HL-60 (cell line): ENCODE data around the gene DDC.

ENCODE experiments used
- DNase-seq, 2 experiments: peaks; one replicate each; pipeline ENCODE4 v3.0.0-alpha.2; 2010 to 2020; ENCODE audit warnings: low read depth in 1 of 2, low spot score in 1 of 2
- H3K27ac ChIP-seq: fragments of 250-450 bp; sonication (Bioruptor Pico); replicated peaks from 2 replicates; pipeline ENCODE4 v1.5.1; 2020; ENCODE audit warnings: mild to moderate bottlenecking, moderate library complexity
- H3K27me3 ChIP-seq: fragments of 250-450 bp; sonication (Bioruptor Pico); 2 replicates; pipeline ENCODE4 v1.5.1; 2021; ENCODE audit warnings: mild to moderate bottlenecking, moderate library complexity; ENCODE audit not compliant: insufficient read depth, poor library complexity, severe bottlenecking
- H3K4me3 ChIP-seq: replicated peaks from 2 replicates; pipeline ENCODE4 v1.5.1; 2011; ENCODE audit warnings: mild to moderate bottlenecking, control low read depth, low read length; ENCODE audit not compliant: insufficient read depth
- GABPA ChIP-seq: IDR thresholded peaks from 2 replicates; pipeline ENCODE4 v1.6.1; 2012; ENCODE audit warnings: low read depth
- POLR2AphosphoS5 ChIP-seq: IDR thresholded peaks from 2 replicates; pipeline ENCODE4 v1.6.1; 2012; ENCODE audit warnings: low read depth
- SPI1 ChIP-seq: IDR thresholded peaks from 2 replicates; pipeline ENCODE4 v1.6.1; 2012; ENCODE audit warnings: low read depth, mild to moderate bottlenecking, borderline replicate concordance
- TF ChIP-seq, protein P1 (sequence below): IDR thresholded peaks from one replicate; pipeline ENCODE4 v1.5.1; 2011; ENCODE audit warnings: low read length, control low read depth, inconsistent platforms; ENCODE audit not compliant: insufficient read depth
- TF ChIP-seq, protein P2 (sequence below): IDR thresholded peaks from 2 replicates; pipeline ENCODE4 v1.6.1; 2012; ENCODE audit warnings: low read depth; ENCODE audit not compliant: insufficient replicate concordance

Gene DDC

DNA sequence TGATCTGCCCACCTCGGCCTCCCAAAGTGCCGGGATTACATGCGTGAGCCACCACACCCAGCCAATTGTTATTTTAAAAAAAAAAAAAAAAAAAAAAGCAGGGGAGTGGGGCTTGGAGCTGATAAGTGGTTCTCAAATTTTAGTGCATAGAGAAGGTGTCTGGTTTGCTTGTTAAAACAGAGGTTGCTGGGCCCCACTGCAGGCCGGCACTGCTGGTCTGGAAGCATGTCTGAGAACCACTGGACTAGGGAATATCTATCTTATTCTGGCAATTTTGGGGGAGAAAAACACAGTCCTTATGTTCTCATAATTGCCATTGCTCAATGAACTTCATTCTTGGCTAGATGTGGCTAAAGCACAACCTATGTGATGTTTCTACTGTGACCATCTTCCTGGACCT is 96.0 kb downstream of the DDC start:
- H3K4me3 ChIP-seq: no peak overlapping the region
- TF ChIP-seq, protein P1, sequence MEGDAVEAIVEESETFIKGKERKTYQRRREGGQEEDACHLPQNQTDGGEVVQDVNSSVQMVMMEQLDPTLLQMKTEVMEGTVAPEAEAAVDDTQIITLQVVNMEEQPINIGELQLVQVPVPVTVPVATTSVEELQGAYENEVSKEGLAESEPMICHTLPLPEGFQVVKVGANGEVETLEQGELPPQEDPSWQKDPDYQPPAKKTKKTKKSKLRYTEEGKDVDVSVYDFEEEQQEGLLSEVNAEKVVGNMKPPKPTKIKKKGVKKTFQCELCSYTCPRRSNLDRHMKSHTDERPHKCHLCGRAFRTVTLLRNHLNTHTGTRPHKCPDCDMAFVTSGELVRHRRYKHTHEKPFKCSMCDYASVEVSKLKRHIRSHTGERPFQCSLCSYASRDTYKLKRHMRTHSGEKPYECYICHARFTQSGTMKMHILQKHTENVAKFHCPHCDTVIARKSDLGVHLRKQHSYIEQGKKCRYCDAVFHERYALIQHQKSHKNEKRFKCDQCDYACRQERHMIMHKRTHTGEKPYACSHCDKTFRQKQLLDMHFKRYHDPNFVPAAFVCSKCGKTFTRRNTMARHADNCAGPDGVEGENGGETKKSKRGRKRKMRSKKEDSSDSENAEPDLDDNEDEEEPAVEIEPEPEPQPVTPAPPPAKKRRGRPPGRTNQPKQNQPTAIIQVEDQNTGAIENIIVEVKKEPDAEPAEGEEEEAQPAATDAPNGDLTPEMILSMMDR: no peak
- TF ChIP-seq POLR2AphosphoS5 (no peak), GABPA (no peak), SPI1 (no peak)
- TF ChIP-seq, protein P2, sequence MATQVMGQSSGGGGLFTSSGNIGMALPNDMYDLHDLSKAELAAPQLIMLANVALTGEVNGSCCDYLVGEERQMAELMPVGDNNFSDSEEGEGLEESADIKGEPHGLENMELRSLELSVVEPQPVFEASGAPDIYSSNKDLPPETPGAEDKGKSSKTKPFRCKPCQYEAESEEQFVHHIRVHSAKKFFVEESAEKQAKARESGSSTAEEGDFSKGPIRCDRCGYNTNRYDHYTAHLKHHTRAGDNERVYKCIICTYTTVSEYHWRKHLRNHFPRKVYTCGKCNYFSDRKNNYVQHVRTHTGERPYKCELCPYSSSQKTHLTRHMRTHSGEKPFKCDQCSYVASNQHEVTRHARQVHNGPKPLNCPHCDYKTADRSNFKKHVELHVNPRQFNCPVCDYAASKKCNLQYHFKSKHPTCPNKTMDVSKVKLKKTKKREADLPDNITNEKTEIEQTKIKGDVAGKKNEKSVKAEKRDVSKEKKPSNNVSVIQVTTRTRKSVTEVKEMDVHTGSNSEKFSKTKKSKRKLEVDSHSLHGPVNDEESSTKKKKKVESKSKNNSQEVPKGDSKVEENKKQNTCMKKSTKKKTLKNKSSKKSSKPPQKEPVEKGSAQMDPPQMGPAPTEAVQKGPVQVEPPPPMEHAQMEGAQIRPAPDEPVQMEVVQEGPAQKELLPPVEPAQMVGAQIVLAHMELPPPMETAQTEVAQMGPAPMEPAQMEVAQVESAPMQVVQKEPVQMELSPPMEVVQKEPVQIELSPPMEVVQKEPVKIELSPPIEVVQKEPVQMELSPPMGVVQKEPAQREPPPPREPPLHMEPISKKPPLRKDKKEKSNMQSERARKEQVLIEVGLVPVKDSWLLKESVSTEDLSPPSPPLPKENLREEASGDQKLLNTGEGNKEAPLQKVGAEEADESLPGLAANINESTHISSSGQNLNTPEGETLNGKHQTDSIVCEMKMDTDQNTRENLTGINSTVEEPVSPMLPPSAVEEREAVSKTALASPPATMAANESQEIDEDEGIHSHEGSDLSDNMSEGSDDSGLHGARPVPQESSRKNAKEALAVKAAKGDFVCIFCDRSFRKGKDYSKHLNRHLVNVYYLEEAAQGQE: no peak
- no peak overlapping the region for H3K27ac ChIP-seq
- peaks cover 3% of the 10 kb centered on the region for H3K27me3 ChIP-seq
- DNase-seq: no peak

DNA sequence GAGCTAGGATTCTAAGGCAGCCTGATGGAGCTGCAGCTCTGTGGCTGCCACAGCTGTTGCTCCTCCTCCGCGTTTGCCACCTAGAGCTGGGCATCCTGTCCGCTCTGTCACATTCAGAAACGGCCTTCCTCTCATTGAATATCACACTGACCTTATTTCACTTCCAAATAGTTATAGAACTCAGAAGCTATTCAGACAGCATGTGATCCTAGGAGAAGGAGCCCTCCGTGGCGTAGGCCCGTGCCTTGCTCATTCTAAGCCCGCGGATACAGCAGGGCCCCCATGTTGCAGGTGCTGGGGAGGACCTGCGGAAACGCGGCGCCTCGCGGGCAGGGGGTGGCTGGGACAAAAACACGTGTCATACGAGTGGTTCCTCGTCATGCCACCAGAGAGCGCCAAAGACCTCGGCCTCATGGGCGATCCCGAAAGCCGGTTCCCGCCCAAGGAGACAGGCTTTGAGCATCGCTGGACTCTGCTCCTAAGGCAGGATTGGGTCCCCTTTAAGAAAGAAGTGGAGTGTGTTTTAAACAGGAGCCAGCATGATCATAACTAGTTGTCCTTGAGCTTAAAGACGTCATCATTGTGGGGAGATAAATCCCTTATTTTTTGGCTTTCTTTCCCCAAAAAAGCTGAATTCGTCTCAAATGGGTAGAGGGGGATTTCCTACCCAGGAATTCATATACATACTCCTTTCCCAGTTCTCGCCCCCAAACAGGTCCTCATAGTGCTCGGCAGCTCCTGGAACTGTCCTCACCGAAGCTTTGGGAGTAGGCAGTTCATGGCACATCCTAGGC is 97.2 kb downstream of the DDC start:
- Histone ChIP-seq H3K27ac (no peak overlapping the region), H3K27me3 (no peaks in the 10 kb centered on the region), H3K4me3 (no peak overlapping the region)
- peak; percentile 32 to 75 for DNase-seq
- TF ChIP-seq, protein P2: no peak
- no peak for TF ChIP-seq SPI1
- TF ChIP-seq, protein P1: peak; percentile 85
- no peak for TF ChIP-seq GABPA

GRCh38 chr7:50466815-50467585 is 98.2 kb downstream of the DDC start:
- Histone ChIP-seq H3K27ac (no peak overlapping the region), H3K27me3 (no peaks in the 10 kb centered on the region), H3K4me3 (no peak overlapping the region)
- DNase-seq: no peak
- TF ChIP-seq, protein P1: no peak
- TF ChIP-seq, protein P2: no peak
- no peak for TF ChIP-seq SPI1
- TF ChIP-seq GABPA: no peak
- TF ChIP-seq POLR2AphosphoS5: no peak
